Measurements from ENCODE around the gene INAVA. TPM values are rescaled to one million over a fixed set of nuclear protein-coding genes. Genes with fewer than 3 reads are reported as not detected.

INAVA gene
- total and polyA plus RNA-seq, 2 of the 13 experiments (the other 11 are each of a cell fraction or from before 2014, with no cell fraction given): 6.0 to 13.5 TPM

DNA sequence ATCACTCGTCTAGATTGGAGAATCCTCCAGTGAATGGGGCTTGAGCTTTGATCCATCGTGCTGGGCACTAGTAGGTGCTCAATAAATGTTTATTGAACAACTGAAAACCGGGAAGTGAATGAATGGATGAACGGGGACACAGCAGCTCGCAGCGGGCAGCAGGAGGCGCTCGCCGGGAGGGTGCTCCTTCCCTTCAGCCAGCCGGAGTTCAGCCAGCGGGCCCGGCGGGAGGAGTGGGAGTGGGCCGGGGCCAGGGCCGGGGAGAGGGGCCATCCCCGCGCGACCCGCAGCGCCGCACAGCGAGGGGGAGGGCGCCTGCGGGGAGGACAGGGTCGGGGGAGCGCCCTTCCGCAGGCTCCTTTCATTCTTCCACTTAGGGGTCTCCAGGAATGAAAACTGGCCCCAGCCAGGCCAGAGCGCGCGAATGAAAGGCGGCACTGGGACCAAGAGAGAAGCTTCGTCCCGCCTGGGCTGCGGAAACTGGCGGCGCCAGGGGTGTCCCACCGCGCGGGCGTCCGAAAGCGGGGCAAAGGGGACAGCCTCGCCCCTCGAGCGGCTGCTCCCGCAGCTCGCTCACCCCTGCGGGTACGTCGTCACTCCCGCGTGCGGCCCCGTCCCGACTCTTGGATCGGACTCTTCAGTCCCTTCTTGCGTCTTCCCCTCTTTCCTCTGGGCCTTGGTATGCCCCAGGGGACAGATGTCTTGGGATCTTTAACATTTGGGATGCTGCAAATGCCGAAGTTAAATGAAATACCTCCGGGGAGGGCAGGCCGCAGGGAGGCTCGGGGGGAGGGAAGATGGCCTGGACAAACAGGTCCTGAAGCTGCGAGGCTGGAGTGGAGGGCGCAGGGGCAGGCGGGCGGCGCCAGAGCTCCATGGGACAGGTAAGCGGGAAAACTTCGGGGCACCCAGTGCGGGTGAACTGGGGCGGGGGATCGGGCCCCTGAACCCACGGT, 3.6 kb upstream of the INAVA start (continued):
- no peak for TF ChIP-seq NFE2 (CRISPR knock-in tag; IDR thresholded peaks at IDR 0.05)
- TF ChIP-seq ZNF251 (CRISPR knock-in tag; IDR thresholded peaks at IDR 0.05): no peak
- no peak for TF ChIP-seq ZBTB7A (CRISPR knock-in tag; IDR thresholded peaks at IDR 0.05)
- no peak for TF ChIP-seq EZH2 (conservative IDR thresholded peaks at IDR 0.05; ENCODE audit: low read depth, low read length)
- no peak for TF ChIP-seq ATAD3A (CRISPR knock-in tag; IDR thresholded peaks at IDR 0.05)
- TF ChIP-seq, protein P1, sequence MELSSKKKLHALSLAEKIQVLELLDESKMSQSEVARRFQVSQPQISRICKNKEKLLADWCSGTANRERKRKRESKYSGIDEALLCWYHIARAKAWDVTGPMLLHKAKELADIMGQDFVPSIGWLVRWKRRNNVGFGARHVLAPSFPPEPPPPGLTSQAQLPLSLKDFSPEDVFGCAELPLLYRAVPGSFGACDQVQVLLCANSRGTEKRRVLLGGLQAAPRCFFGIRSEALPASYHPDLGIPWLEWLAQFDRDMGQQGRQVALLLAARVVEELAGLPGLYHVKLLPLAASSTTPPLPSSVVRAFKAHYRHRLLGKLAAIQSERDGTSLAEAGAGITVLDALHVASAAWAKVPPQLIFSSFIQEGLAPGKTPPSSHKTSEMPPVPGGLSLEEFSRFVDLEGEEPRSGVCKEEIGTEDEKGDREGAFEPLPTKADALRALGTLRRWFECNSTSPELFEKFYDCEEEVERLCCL (CRISPR knock-in tag; IDR thresholded peaks at IDR 0.05; ENCODE audit: borderline replicate concordance): no peak
- TF ChIP-seq, protein P2, sequence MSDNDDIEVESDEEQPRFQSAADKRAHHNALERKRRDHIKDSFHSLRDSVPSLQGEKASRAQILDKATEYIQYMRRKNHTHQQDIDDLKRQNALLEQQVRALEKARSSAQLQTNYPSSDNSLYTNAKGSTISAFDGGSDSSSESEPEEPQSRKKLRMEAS (IDR thresholded peaks at IDR 0.05): no peak
- TF ChIP-seq CCDC6 (CRISPR knock-in tag; IDR thresholded peaks at IDR 0.05): no peak
- TF ChIP-seq ZNF549 (CRISPR knock-in tag; IDR thresholded peaks at IDR 0.05): no peak
- TF ChIP-seq GABPA (IDR thresholded peaks at IDR 0.05; ENCODE audit: low read depth, low read length): no peak
- TF ChIP-seq GABPA (CRISPR knock-in tag; IDR thresholded peaks at IDR 0.05; ENCODE audit: low read depth): no peak
- no peak for TF ChIP-seq ZNF562 (CRISPR knock-in tag; IDR thresholded peaks at IDR 0.05; ENCODE audit: borderline replicate concordance)
- TF ChIP-seq ZNF263 (CRISPR knock-in tag; IDR thresholded peaks at IDR 0.05): peak; percentile 95
